HG03432 (cell line): Measurements from ENCODE around the gene ALPK3.
A peak's percentile ranks its signal among the peaks of the same experiment; 100 is the strongest.

Experiments
- ATAC-seq: cut with Tn5 transposase; IDR thresholded peaks from one replicate; pipeline ENCODE4 v1.9.1; 2021; ENCODE audit warnings: mild to moderate bottlenecking, moderate library complexity; ENCODE audit not compliant: unreplicated experiment

ALPK3 gene

DNA sequence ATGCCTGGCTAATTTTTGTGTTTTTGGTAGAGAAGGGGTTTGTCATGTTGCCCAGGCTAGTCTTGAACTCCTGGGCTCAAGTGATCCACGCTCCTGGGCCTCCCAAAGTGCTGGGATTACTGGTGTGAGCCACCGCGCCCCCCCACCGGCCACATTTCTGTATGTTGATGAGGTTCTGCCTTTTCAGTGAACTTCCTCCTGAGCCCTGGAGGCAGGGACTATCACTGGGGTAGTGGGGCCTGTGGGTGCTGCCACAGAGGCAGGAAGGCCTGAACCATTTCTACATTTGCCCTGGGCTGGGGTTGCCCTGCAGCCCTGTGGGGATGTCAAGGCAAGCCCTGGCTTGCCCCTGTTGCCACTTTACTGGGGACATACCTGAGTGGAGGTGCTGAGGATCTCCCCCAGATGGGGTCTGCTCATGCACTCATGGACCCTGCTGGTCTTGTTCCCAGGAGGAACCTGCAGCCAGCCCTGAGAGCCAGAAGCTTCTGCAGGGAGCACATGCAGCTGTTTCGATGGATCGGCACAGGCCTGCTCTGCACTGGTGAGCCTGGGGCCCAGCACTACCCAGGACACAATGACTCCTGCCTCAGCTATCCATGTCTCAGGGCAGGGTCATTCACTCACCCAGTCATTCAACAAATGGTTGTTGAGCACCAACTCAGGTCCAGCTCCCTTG is 73.0 kb downstream of the ALPK3 start:
- no peak for ATAC-seq

DNA sequence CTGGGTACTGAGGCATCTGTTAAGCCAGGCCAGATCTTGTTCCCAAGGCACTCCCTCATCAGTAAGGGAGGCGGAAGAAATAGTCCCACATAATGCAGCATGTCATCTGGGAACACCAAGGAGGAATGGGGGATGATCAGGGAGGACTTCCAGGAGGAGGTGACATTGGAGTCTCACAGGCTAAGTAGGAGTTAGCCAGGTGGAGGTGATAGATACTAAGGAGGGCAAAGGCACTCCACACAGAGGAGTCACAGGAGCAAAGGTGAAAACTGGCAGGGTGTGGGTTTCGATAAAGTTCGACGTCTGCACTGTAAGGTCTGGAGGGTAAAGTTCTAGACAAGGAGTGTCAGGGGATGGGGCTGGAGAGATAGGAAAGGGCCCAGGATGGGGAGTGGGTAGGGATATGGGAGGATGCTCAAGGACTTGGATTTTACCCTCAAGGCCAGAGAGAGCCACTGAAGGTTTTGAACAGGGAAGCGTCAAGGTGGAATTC is 73.6 kb downstream of the ALPK3 start:
- ATAC-seq: no peak

GRCh38 chr15:84891339-84891738 is 74.2 kb downstream of the ALPK3 start:
- no peak for ATAC-seq

DNA sequence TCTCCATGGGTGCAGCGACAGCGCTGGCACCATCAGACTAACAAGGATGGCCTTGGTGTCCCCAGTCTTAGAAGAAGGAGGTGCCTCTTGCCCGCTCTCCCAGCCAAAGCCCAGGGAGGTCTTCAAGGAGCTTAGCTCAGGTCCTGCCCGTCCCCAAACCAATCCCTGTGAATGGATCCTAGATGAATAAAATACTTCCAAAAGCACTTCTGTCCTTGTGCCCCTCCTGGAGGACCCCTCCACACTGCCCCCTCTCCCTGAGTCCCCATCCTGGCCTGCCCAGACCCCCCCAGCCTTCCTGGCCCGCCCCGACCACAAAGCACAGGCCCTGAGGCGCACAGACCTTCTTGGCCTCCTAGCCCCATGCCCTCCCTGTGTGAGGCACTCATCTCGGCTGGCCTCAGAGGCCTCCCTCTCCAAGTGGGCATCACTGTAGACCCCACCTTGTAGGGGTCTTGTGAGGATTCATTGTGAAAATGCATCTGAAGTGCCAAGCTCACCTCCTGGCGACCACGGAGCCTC is 75.7 kb downstream of the ALPK3 start:
- ATAC-seq: no peak

GRCh38 chr15:84893607-84894006 is 76.5 kb downstream of the ALPK3 start:
- no peak for ATAC-seq

DNA sequence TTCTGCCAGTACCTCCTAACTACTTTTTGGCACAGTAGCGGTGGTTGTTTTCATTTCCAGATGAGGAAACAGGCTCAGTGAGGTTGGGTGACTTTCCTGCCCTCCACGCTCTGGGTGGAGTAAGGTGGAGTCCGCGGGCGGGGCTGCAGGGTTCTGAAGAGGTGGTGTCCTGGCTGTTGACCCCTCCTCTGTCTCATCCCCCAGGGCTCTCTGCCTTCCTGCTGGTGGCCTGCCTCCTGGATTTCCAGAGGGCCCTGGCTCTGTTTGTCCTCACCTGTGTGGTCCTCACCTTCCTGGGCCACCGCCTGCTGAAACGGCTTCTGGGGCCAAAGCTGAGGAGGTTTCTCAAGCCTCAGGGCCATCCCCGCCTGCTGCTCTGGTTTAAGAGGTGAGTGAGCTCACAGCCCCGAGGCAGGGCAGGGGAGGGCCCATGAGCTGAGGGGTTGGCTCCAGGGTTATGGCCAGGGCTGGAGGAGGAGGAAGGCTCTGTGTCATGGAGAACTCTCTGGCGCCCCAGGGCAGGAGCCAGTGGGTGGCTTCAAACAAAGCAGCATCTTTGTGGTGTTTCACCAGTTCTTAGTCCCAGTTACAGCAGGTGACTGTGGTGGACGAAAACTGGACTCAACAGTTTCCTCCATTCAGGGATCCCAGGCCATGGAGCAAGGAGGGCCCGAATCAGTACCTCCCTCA is 77.7 kb downstream of the ALPK3 start:
- no peak for ATAC-seq

DNA sequence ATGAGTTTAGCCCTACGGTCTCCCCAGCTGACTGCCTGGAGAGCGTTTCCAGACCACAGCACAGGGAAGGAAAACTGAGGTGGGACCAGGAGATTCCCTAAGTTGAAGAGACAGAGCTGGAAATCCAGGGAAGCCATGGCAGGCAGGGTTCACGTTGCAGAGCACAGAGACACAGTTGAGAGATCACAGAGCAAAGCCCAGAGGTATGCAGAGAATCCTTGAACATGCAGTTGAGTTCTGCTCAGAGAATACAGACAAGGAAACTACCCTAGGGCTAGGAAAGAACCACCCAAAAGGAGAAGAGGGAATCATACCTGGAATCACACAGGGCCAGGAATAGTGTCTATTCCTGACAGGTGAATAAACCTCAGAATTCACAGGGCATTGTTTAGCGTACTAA is 81.6 kb downstream of the ALPK3 start:
- no peak for ATAC-seq

- no peak for ATAC-seq
Observed at GRCh38 chr15:84899750-84900149, 82.6 kb downstream of the ALPK3 start.

DNA sequence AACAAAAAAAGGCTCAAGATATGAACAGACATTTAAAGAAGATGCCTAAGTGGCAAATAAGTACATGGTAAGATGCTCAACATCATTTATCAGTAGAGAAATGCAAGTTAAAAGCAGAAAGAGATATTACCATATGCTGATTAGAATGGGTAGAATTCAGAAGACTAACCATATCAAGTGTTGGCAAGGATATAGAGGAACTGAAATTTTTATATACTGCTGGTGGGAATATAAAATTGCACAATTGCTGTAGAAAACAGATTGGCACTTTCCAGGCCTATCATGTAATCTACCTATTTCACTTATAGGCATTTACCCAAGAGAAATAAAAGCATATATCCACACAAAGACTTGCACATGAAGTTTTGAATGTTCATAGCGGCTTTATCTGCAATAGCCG is 84.4 kb downstream of the ALPK3 start:
- no peak for ATAC-seq

DNA sequence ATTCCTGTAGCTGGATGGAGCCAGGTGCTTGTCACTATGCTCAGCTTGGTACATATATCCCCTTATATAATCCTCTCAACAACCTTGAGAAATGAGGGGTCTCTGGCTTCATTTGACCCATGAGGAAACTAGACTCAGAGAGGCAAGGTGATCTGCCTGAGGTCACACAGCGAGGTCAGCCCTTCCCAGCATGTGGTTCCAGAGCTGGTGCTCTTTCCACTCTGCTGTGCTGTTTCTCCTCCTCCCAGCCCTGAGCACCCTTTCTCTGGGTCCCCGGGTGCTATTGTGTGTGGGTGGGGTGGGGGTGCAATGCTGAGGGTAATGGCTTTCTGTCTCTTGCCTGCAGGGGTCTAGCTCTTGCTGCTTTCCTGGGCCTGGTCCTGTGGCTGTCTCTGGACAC is 86.6 kb downstream of the ALPK3 start:
- no peak for ATAC-seq

GRCh38 chr15:84904419-84904818 is 87.3 kb downstream of the ALPK3 start:
- ATAC-seq: no peak

GRCh38 chr15:84905016-84905916 is 88.1 kb downstream of the ALPK3 start:
- no peak for ATAC-seq

DNA sequence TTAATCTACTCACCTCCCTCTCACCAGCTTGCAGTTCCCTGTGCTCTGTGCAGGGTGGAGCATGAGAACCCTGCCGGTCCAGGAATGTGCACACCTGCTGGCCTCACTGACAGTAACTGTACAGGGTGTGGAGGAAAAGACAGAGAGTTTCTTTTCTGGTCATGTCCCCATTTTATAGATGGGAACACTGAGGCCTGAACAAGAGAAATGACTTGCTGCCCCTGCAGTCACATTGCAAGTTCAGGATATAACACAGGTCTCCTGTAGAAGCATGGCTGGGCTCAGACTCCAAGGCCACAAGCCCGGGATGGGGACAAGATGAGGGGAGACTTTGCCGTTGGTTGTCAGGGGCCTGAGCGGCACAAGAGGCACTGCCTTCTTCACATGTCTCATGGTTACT is 90.6 kb downstream of the ALPK3 start:
- no peak for ATAC-seq

- no peak for ATAC-seq
Observed at GRCh38 chr15:84908564-84908963, 91.4 kb downstream of the ALPK3 start.

GRCh38 chr15:84909029-84909428 is 91.9 kb downstream of the ALPK3 start:
- no peak for ATAC-seq

GRCh38 chr15:84909782-84910181 is 92.6 kb downstream of the ALPK3 start:
- no peak for ATAC-seq

DNA sequence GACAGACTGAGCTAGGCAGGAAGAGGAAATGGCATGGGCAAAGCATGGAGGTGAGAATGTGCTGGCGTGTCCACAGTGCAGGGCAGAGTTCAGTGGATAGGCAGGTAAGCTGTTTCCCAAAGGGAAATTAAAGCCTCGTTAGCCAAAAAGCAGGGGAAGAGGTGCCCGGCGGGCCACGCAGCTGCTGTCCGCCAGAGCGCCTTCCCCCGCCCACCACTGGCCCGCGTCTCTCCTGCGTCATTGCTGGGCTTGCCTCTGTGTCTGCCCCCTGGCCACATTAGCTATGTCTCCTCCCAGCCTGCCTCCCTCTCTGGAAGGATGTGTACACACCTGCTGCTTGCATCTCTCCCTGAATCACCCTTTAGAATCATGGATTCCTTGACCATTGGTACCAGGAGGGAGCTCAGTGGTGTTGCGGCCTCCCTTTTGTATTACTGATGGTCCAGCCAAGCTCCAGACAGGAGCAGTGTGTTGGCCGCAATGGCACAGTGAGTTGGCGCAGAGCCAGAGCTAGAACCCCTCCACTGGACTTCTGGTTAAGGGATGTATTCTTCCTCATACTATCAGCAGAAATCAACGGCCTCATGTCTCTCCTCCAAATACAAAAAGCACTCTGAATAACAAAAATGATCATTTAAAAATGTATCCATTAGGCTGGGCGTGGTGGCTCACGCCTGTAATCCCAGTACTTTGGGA is 93.9 kb downstream of the ALPK3 start:
- no peak for ATAC-seq

GRCh38 chr15:84911879-84912660 is 94.9 kb downstream of the ALPK3 start:
- peak; percentile 25 for ATAC-seq

GRCh38 chr15:84913360-84913723 is 96.2 kb downstream of the ALPK3 start:
- ATAC-seq: no peak

- ATAC-seq: peak; percentile 8
Observed at GRCh38 chr15:84914351-84914750, 97.2 kb downstream of the ALPK3 start.
